Gastrocnemius medialis (tissue), 4 donors: ENCODE measurements around the gene PAQR3. TPM values are rescaled to one million over a fixed set of nuclear protein-coding genes. Genes with fewer than 3 reads are reported as not detected.

ENCODE experiments used
- ATAC-seq, 2 donors: fragments of 150-250 bp; one replicate each; pipeline ENCODE4 v1.9.1; 2016
- DNase-seq, 2 donors: peaks; one replicate each; pipeline ENCODE4 v3.0.0-alpha.2; 2019
- H3K27ac ChIP-seq, 4 donors: fragments of 200-600 bp; sonication (generic); 1 replicate in 1 of 4; 2 replicates in 3 of 4; pipeline ENCODE4 v1.5.1; 2016 to 2018; ENCODE audit warnings: mild to moderate bottlenecking in 2 of 4, moderate library complexity in 1 of 4
- H3K27me3 ChIP-seq, 3 donors: fragments of 200-600 bp; sonication (generic) in 2 of 3; 1 replicate in 1 of 3; 2 replicates in 2 of 3; pipeline versions ENCODE4 v1.5.1 to v1.6.0; 2016 to 2019; ENCODE audit warnings: mild to moderate bottlenecking in 1 of 3, moderate library complexity in 1 of 3
- H3K36me3 ChIP-seq, 2 donors: fragments of 200-600 bp; sonication (generic) in 1 of 2; one replicate each; pipeline ENCODE4 v1.5.1; 2017 to 2018
- H3K4me1 ChIP-seq, 2 donors: fragments of 200-600 bp; sonication (generic) in 1 of 2; one replicate each; pipeline ENCODE4 v1.5.1; 2016 to 2017; ENCODE audit warnings: mild to moderate bottlenecking in 2 of 2
- H3K4me3 ChIP-seq, 4 donors: fragments of 200-600 bp; sonication (generic) in 3 of 4; 1 replicate in 1 of 4; 2 replicates in 3 of 4; pipeline ENCODE4 v1.5.1; 2016 to 2019; ENCODE audit warnings: mild to moderate bottlenecking in 2 of 4
- H3K9me3 ChIP-seq, 3 donors: fragments of 200-600 bp; sonication (generic) in 2 of 3; 1 replicate in 1 of 3; 2 replicates in 2 of 3; pipeline ENCODE4 v1.5.1; 2016 to 2019
- CTCF ChIP-seq, 5 experiments: fragments of 450-650 bp in 3 of 5; fragments of 200-600 bp in 2 of 5; sonication (generic) in 2 of 5; IDR thresholded peaks in 4 of 5; conservative IDR thresholded peaks in 1 of 5; 1 replicate in 4 of 5; 2 replicates in 1 of 5; pipeline ENCODE4 v1.5.1; 2016 to 2019; ENCODE audit warnings: antibody characterized with exemption in 5 of 5, mild to moderate bottlenecking in 3 of 5, moderate library complexity in 3 of 5
- POLR2A ChIP-seq, 2 donors: fragments of 450-650 bp; IDR thresholded peaks; one replicate each; pipeline ENCODE4 v1.6.1; 2017; ENCODE audit warnings: antibody characterized with exemption in 2 of 2, mild to moderate bottlenecking in 2 of 2, moderate library complexity in 2 of 2
- in situ Hi-C, 4 donors: fragments of 200-750 bp; cut with MboI; loops; one replicate each; pipeline versions ENCODE4 v1.15.0 to v1.8.0; 2017; ENCODE audit warnings: low sequenced_read_pairs in 4 of 4
- intact Hi-C: fragments of 100-400 bp; cut with DNase I; formaldehyde crosslinking; loops from one replicate; pipeline ENCODE4 v1.15.1; 2023; ENCODE audit warnings: low total_unique reads
- total RNA-seq, 4 donors: library from RNA; depleted of rRNA; stranded (reverse); fragments of >200 nt; gene quantifications; one replicate each; pipeline versions ENCODE4 v1.1.0 to v1.2.3, GENCODE V29; 2016

The PAQR3 gene
- total RNA-seq, 4 donors from 2014 or later: 4.2 to 12.4 (median 10.6) TPM

GRCh38 chr4:78902298-78902697, 36.9 kb downstream of the PAQR3 start:
- in situ Hi-C loops: no loop called here
- TF ChIP-seq POLR2A (IDR thresholded peaks at IDR 0.05): no peak
- no peak for TF ChIP-seq CTCF (IDR thresholded peaks at IDR 0.05 in 4 of 5, conservative IDR thresholded peaks at IDR 0.05 in 1 of 5)
- ATAC-seq (no peak), DNase-seq (no peak)
- no peaks in the 10 kb centered on the region for H3K4me1 ChIP-seq
- no peaks in the 10 kb centered on the region for H3K36me3 ChIP-seq
- no peak overlapping the region for H3K27ac ChIP-seq
- intact Hi-C loops: no loop called here
- H3K4me3 ChIP-seq: no peak overlapping the region
- H3K27me3 ChIP-seq: no peaks in the 10 kb centered on the region
- no peaks in the 10 kb centered on the region for H3K9me3 ChIP-seq

DNA sequence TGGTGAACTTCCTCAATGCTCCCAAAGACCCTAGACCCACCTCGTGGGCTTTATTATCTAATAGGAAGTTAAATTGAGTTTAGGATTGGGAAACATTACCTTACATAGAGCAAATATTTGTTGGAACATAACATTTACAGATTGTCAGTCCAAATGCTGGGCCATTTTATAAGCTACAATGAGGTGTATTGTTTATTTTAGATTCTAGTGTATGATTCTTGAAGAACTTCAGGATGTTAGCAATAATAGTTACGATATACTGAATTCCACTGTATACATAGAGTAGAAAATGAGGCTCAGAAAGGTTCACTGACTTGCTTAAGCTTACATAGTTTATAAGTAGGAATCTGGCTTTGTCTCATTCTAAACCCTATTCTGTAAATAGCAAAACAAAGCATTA, 37.4 kb downstream of the PAQR3 start:
- DNase-seq (no peak), ATAC-seq (no peak)
- no peak for TF ChIP-seq POLR2A (IDR thresholded peaks at IDR 0.05)
- TF ChIP-seq CTCF (IDR thresholded peaks at IDR 0.05 in 4 of 5, conservative IDR thresholded peaks at IDR 0.05 in 1 of 5): no peak
- Histone ChIP-seq H3K4me3 (no peak overlapping the region), H3K27me3 (no peaks in the 10 kb centered on the region), H3K9me3 (no peaks in the 10 kb centered on the region), H3K4me1 (no peaks in the 10 kb centered on the region), H3K27ac (no peak overlapping the region), H3K36me3 (no peaks in the 10 kb centered on the region)
- in situ Hi-C loops: no loop called here
- intact Hi-C loops: no loop called here

DNA sequence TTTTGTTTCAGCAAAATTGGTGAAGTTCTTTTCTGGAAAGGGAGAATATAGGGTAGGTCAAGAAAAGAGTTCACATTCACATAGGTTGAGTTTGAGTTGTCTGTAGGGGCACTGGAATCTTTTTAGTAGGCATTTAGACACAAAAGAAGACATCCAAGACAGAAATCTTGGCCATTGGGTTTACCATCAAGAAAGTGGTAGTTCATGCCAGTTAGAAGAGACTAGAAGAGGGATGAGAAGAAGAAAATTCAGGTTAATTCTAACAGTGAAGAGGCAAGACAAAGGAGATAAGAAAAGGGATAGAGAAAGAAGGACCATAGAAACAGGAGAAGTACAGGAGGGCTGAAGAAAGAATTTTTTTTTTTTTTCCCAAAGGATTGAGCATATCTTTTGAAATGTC, 39.9 kb downstream of the PAQR3 start:
- TF ChIP-seq CTCF (IDR thresholded peaks at IDR 0.05 in 4 of 5, conservative IDR thresholded peaks at IDR 0.05 in 1 of 5) (no peak), POLR2A (IDR thresholded peaks at IDR 0.05) (no peak)
- no peak overlapping the region for H3K27ac ChIP-seq
- in situ Hi-C loops (no loop called here), intact Hi-C loops (no loop called here)
- no peak for DNase-seq
- peaks cover 0 to 5% of the 10 kb centered on the region in 2 donors for H3K36me3 ChIP-seq
- no peaks in the 10 kb centered on the region for H3K4me1 ChIP-seq
- H3K4me3 ChIP-seq: no peak overlapping the region
- H3K9me3 ChIP-seq: no peaks in the 10 kb centered on the region
- H3K27me3 ChIP-seq: no peaks in the 10 kb centered on the region
- ATAC-seq: no peak

DNA sequence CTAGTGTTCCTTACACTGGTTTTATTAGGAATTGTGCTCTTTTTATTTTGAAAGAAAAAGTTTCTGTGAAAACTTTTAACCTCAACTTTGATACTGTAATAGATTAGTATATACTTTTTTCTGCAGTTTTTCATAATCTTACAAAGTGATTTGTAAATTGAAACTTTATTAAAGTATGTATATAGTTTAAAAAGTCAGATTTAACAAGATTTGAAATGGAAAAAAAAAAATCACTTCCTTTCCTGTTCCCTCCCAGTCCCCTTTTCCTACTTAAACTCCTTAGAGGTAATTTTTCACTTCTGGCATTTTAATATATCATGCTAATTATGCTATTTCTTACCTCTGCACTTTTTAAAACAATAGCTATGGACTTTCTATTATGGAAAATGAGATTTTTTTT, 49.3 kb downstream of the PAQR3 start:
- Histone ChIP-seq H3K36me3 (peaks cover 0 to 37% of the 10 kb centered on the region in 2 donors), H3K4me1 (no peaks in the 10 kb centered on the region), H3K4me3 (no peak overlapping the region), H3K27me3 (no peaks in the 10 kb centered on the region), H3K9me3 (no peaks in the 10 kb centered on the region), H3K27ac (no peak overlapping the region)
- no peak for TF ChIP-seq POLR2A (IDR thresholded peaks at IDR 0.05)
- TF ChIP-seq CTCF (IDR thresholded peaks at IDR 0.05 in 4 of 5, conservative IDR thresholded peaks at IDR 0.05 in 1 of 5): no peak
- no peak for DNase-seq
- ATAC-seq: no peak
- in situ Hi-C loops: no loop called here
- intact Hi-C loops: no loop called here

DNA sequence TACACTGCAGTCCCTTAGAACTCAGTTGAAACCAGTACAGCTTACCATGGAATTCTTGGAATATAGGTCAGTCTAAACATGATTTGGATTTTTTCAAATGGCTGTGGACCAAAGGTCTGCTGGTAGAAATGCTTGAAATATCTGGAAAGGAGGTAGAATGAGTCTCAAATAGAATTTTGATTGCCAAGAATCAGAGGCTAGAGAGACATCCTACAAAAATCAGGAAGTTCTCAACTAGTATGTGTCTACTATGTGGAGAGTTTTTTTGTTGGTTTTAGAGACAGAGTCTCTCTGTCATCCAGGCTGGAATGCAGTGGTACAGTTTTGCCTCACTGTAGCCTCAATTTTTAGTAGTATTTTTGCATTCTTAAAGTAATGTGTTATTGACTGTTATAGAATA, 53.6 kb downstream of the PAQR3 start:
- in situ Hi-C loops (no loop called here), intact Hi-C loops (no loop called here)
- H3K27ac ChIP-seq: no peak overlapping the region
- DNase-seq (no peak), ATAC-seq (no peak)
- no peaks in the 10 kb centered on the region for H3K9me3 ChIP-seq
- no peaks in the 10 kb centered on the region for H3K4me1 ChIP-seq
- no peak overlapping the region for H3K4me3 ChIP-seq
- H3K27me3 ChIP-seq: no peaks in the 10 kb centered on the region
- TF ChIP-seq POLR2A (IDR thresholded peaks at IDR 0.05): no peak
- no peak for TF ChIP-seq CTCF (IDR thresholded peaks at IDR 0.05 in 4 of 5, conservative IDR thresholded peaks at IDR 0.05 in 1 of 5)
- peaks cover 0 to 17% of the 10 kb centered on the region in 2 donors for H3K36me3 ChIP-seq
